NT2/D1 (cell line): ENCODE results near the gene ADAMTSL1.

Experiments used
- SUZ12 ChIP-seq: IDR thresholded peaks from 2 replicates; pipeline ENCODE4 v1.6.1; 2011; ENCODE audit not compliant: insufficient read length, insufficient read depth; ENCODE audit errors: extremely low read depth
- YY1 ChIP-seq: IDR thresholded peaks from 2 replicates; pipeline ENCODE4 v1.6.1; 2011; ENCODE audit not compliant: insufficient read length, insufficient read depth
- ZNF274 ChIP-seq: IDR thresholded peaks from 2 replicates; pipeline ENCODE4 v1.6.1; 2011; ENCODE audit warnings: mild to moderate bottlenecking, low read depth, low read length

- TF ChIP-seq YY1 (no peak), ZNF274 (no peak), SUZ12 (no peak)
These were observed 81.3 kb downstream of the ADAMTSL1 start for GRCh38 chr9:18555105-18555883.
